HepG2 (cell line): ENCODE results near the gene TMEM156. TPM values are rescaled to one million over a fixed set of nuclear protein-coding genes. Genes with fewer than 3 reads are reported as not detected.

Experiments used
- ATAC-seq: fragments of 200-7000 bp; cut with Tn5 transposase; 3 replicates; pipeline ENCODE4 v1.9.1; 2020; ENCODE audit warnings: mild to moderate bottlenecking, moderate library complexity
- BruUV-seq: library from RNA; stranded (reverse); fragments of 400-500 nt; replicated peaks from 2 replicates; lab custom pipeline; 2021; lab: Mats Ljungman, UMichigan
- CTCF ChIA-PET: fragments of 300-600 bp; formaldehyde crosslinking; extraction: SDS; loops from one replicate; lab custom pipeline; 2021; ENCODE audit warnings: low total read pairs, inconsistent platforms, low intra/inter-chr PET ratio; lab: Yijun Ruan, JAX
- POLR2A ChIA-PET: fragments of 350-600 bp; sonication (Branson Sonifier 250); formaldehyde crosslinking; loops from one replicate; lab custom pipeline; 2020; ENCODE audit warnings: antibody characterized with exemption, inconsistent platforms; lab: Yijun Ruan, JAX
- DNase-seq: peaks from one replicate; pipeline ENCODE4 v3.0.0-alpha.2; 2015; ENCODE audit warnings: low spot score
- FAIRE-seq: peaks from 3 replicates; lab custom pipeline; 2011; peaks lifted over from hg19 to GRCh38; lab: Jason Lieb, UNC
- H2AFZ ChIP-seq: one replicate; pipeline ENCODE4 v1.6.1; 2011; ENCODE audit warnings: low read length, inconsistent platforms
- H3K27ac ChIP-seq: fragments of 300-600 bp; 3 replicates; pipeline ENCODE4 v1.8.0; 2011; ENCODE audit warnings: mixed run types, mild to moderate bottlenecking, mixed read lengths, low read length, inconsistent platforms; ENCODE audit not compliant: insufficient read depth; ENCODE audit errors: extremely low read length
- H3K27me3 ChIP-seq, 2 experiments: fragments of 200-600 bp in 1 of 2; 2 replicates in 1 of 2; 3 replicates in 1 of 2; pipeline versions ENCODE4 v1.6.0 to v1.8.0; 2011; ENCODE audit warnings: low read length in 2 of 2, mild to moderate bottlenecking in 2 of 2, moderate library complexity in 2 of 2, inconsistent platforms in 1 of 2; ENCODE audit not compliant: insufficient read depth in 2 of 2, control insufficient read depth in 1 of 2
- H3K36me3 ChIP-seq, 2 experiments: fragments of 200-600 bp in 1 of 2; replicated peaks in 1 of 2; 2 replicates in 1 of 2; 3 replicates in 1 of 2; pipeline versions ENCODE4 v1.5.1 to v1.8.0; 2011; ENCODE audit warnings: low read length in 2 of 2, inconsistent platforms in 1 of 2; ENCODE audit not compliant: insufficient read depth in 2 of 2, control insufficient read depth in 1 of 2
- H3K4me1 ChIP-seq: 2 replicates; pipeline ENCODE4 v1.5.1; 2012; ENCODE audit warnings: low read length, inconsistent platforms; ENCODE audit not compliant: insufficient read depth
- H3K4me2 ChIP-seq: 2 replicates; pipeline ENCODE4 v1.6.0; 2011; ENCODE audit warnings: low read depth, low read length, inconsistent platforms
- H3K4me3 ChIP-seq, 3 experiments: fragments of 200-600 bp in 1 of 3; sonication (generic), shearing (Covaris generic) in 1 of 3; replicated peaks in 1 of 3; 2 replicates each; pipeline ENCODE4 v1.5.1; 2011 to 2016; ENCODE audit warnings: low read length in 3 of 3, inconsistent platforms in 2 of 3, low read depth in 2 of 3, mild to moderate bottlenecking in 2 of 3, control low read depth in 1 of 3, mixed read lengths in 1 of 3; ENCODE audit not compliant: insufficient read depth in 1 of 3
- H3K79me2 ChIP-seq: one replicate; pipeline ENCODE4 v1.6.1; 2011; ENCODE audit warnings: low read length, inconsistent platforms; ENCODE audit not compliant: insufficient read depth
- H3K9ac ChIP-seq: 2 replicates; pipeline ENCODE4 v1.6.0; 2011; ENCODE audit warnings: mild to moderate bottlenecking, low read depth, low read length, inconsistent platforms; ENCODE audit not compliant: insufficient read depth
- H3K9me3 ChIP-seq: 2 replicates; pipeline ENCODE4 v1.5.1; 2012; ENCODE audit warnings: mild to moderate bottlenecking, low read length
- H4K20me1 ChIP-seq: 2 replicates; pipeline ENCODE4 v1.6.0; 2011; ENCODE audit warnings: inconsistent platforms, mild to moderate bottlenecking, low read length, moderate library complexity; ENCODE audit not compliant: insufficient read depth
- E2F1 ChIP-seq: sonication (generic); formaldehyde crosslinking; IDR thresholded peaks from 2 replicates; pipeline ENCODE4 v1.5.0; 2020; ENCODE audit warnings: missing genetic modification reagents
- SAFB2 ChIP-seq: sonication (generic); formaldehyde crosslinking; IDR thresholded peaks from 2 replicates; pipeline ENCODE4 v1.5.1; 2020; ENCODE audit warnings: missing genetic modification reagents, low read depth, mild to moderate bottlenecking, borderline replicate concordance
- SALL2 ChIP-seq: sonication (generic); formaldehyde crosslinking; IDR thresholded peaks from 2 replicates; pipeline ENCODE4 v1.8.1; 2023; ENCODE audit warnings: mild to moderate bottlenecking, missing genetic modification reagents, inconsistent platforms
- ZBTB39 ChIP-seq: sonication (generic); formaldehyde crosslinking; IDR thresholded peaks from 2 replicates; pipeline ENCODE4 v1.5.0; 2020; ENCODE audit warnings: missing genetic modification reagents
- ZNF276 ChIP-seq: sonication (generic); formaldehyde crosslinking; IDR thresholded peaks from 2 replicates; pipeline ENCODE4 v1.4.0; 2020; ENCODE audit warnings: mild to moderate bottlenecking, low read depth, missing genetic modification reagents
- ZNF501 ChIP-seq: sonication (generic); formaldehyde crosslinking; IDR thresholded peaks from 2 replicates; pipeline ENCODE4 v1.5.1; 2020; ENCODE audit warnings: mild to moderate bottlenecking, moderate library complexity, missing genetic modification reagents
- ZSCAN12 ChIP-seq: sonication (generic); formaldehyde crosslinking; IDR thresholded peaks from 2 replicates; pipeline ENCODE4 v1.9.0; 2021; ENCODE audit warnings: mild to moderate bottlenecking, missing genetic modification reagents
- WGBS: methylation state at CpG from one replicate; pipeline ENCODE4 v1.1.6; 2017; ENCODE audit warnings: low lambda C conversion rate; 5-methylcytosine and 5-hydroxymethylcytosine counted together
- in situ Hi-C: cut with HindIII; loops from 2 replicates; pipeline ENCODE4 v1.10.0; 2017; ENCODE audit warnings: low pct_unique_long_range_greater_than_20kb; ENCODE audit not compliant: extremely low pct_ligation_motif_present
- intact Hi-C: fragments of 100-400 bp; cut with micrococcal nuclease; formaldehyde crosslinking; loops from one replicate; pipeline ENCODE4 v1.10.0; 2022; ENCODE audit not compliant: unreplicated experiment
- polyA plus RNA-seq, 8 experiments: library from polyadenylated mRNA; depleted of rRNA in 3 of 8; stranded (reverse) in 7 of 8; unstranded in 1 of 8; fragments of >200 nt; fragmentation: Illumina TruSeq in 4 of 8; extraction: Trizol in 4 of 8; gene quantifications; 2 replicates each; pipeline versions ENCODE4 v1.2.1 to v1.2.3, GENCODE V29; 2011 to 2016; ENCODE audit warnings: low read depth in 4 of 8, missing spikeins in 1 of 8, mixed read lengths in 1 of 8; ENCODE audit not compliant: insufficient read depth in 1 of 8
- total RNA-seq, 5 experiments: library from RNA; depleted of rRNA; stranded (reverse); fragments of >200 nt; fragmentation: Illumina TruSeq; extraction: Trizol; gene quantifications; 2 replicates each; pipeline ENCODE4 v1.2.3, GENCODE V29; 2016; ENCODE audit warnings: low read depth in 1 of 5

Gene TMEM156
- total and polyA plus RNA-seq, 2 of the 13 experiments (the other 11 are each of a cell fraction or from before 2014, with no cell fraction given) = 1.6 TPM; not detected in 1

GRCh38 chr4:38923746-38924145, 108.5 kb downstream of the TMEM156 start (continued):
- TF ChIP-seq ZNF276 (CRISPR knock-in tag) (no peak), ZNF501 (CRISPR knock-in tag) (no peak)

GRCh38 chr4:38921151-38921550, 111.1 kb downstream of the TMEM156 start:
- ATAC-seq (no peak), DNase-seq (no peak), FAIRE-seq (no peak)
- Histone ChIP-seq H3K9ac (no peak overlapping the region), H2AFZ (no peak overlapping the region), H3K27ac (no peak overlapping the region), H3K4me1 (no peaks in the 10 kb centered on the region), H3K4me2 (no peak overlapping the region), H3K27me3 (no peaks in the 10 kb centered on the region), H3K36me3 (peaks cover 18 to 62% of the 10 kb centered on the region in 2 experiments), H3K4me3 (no peak overlapping the region), H4K20me1 (no peaks in the 10 kb centered on the region), H3K9me3 (no peaks in the 10 kb centered on the region), H3K79me2 (no peaks in the 10 kb centered on the region)
- TF ChIP-seq SAFB2 (no peak), E2F1 (CRISPR knock-in tag) (no peak), SALL2 (no peak), ZSCAN12 (CRISPR knock-in tag) (no peak), ZBTB39 (CRISPR knock-in tag) (no peak)
- WGBS = 99% methylated on average over 3 of the region's 3 CpGs
- intact Hi-C loops (no loop called here), in situ Hi-C loops (no loop called here)
- POLR2A ChIA-PET = no interaction called here
- BruUV-seq = no TSS peak
- CTCF ChIA-PET = no interaction called here
